ENCODE results near the gene IFNL4.

Gene IFNL4

DNA sequence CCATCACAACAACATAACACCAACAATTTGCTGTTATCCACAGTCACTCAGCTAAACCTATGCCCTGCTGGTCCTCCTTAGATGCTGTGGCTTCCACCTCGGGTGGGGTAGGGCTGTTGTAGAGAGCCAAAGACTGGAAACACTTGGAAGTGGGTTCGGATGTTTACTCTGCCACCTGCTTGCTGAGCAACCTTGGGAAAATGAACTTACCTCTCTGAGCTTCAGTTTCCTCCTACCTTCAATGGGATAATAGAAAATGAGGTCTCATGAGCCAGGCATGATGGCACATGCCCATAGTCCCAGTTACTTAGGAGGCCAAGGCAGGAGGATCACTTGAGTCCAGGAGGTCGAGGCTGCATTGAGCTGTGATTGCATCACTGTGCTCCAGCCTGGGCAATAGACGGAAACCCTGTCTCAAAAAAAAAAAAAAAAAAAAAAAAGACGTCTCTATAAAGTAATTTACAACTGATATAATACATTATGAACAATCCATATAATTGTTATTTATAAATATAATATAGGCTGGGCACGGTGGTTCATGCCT is 41.3 kb downstream of the IFNL4 start:
- H3K27me3 ChIP-seq (ENCODE audit: insufficient read depth, poor library complexity, severe bottlenecking), result peaks cover 28% of the 10 kb centered on the region
- DNase-seq (ENCODE audit: low read depth in 1 of 2, low spot score in 1 of 2), result no peak
- TF ChIP-seq REST (IDR thresholded peaks at IDR 0.05; ENCODE audit: insufficient replicate concordance, low read depth), result no peak
- no peak for TF ChIP-seq POLR2AphosphoS5 (IDR thresholded peaks at IDR 0.05; ENCODE audit: low read depth)
- TF ChIP-seq, protein P1, sequence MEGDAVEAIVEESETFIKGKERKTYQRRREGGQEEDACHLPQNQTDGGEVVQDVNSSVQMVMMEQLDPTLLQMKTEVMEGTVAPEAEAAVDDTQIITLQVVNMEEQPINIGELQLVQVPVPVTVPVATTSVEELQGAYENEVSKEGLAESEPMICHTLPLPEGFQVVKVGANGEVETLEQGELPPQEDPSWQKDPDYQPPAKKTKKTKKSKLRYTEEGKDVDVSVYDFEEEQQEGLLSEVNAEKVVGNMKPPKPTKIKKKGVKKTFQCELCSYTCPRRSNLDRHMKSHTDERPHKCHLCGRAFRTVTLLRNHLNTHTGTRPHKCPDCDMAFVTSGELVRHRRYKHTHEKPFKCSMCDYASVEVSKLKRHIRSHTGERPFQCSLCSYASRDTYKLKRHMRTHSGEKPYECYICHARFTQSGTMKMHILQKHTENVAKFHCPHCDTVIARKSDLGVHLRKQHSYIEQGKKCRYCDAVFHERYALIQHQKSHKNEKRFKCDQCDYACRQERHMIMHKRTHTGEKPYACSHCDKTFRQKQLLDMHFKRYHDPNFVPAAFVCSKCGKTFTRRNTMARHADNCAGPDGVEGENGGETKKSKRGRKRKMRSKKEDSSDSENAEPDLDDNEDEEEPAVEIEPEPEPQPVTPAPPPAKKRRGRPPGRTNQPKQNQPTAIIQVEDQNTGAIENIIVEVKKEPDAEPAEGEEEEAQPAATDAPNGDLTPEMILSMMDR (IDR thresholded peaks at IDR 0.05; ENCODE audit: insufficient read depth, low read length), result no peak
- no peak for TF ChIP-seq GABPA (IDR thresholded peaks at IDR 0.05; ENCODE audit: low read depth)
- no peak for TF ChIP-seq SPI1 (IDR thresholded peaks at IDR 0.05; ENCODE audit: borderline replicate concordance, low read depth)
- no peak overlapping the region for H3K27ac ChIP-seq (replicated peaks)
- no peak overlapping the region for H3K4me3 ChIP-seq (replicated peaks; ENCODE audit: insufficient read depth, low read length)

DNA sequence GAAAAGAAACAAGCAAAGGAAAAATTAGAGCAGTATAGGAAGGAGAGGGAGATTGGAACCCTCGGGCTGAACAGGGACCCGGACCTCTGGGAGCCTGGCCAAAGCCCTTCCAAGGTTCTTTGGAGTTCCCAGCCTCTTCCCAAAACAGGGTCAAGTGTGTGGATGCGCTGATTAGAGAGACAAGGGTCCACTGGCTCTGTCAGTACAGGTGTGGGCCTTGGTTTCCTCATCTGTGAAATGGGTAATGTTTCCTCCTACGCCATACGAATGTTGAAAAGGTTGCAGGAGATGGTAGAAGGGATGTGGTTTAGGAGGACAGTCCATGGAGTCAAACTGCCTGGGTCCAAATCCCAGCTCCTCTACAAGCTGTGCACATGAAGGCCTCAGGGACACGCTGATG is 42.5 kb downstream of the IFNL4 start:
- H3K27me3 ChIP-seq (ENCODE audit: insufficient read depth, poor library complexity, severe bottlenecking), result peaks cover 31% of the 10 kb centered on the region
- no peak overlapping the region for H3K27ac ChIP-seq (replicated peaks)
- no peak for TF ChIP-seq SPI1 (IDR thresholded peaks at IDR 0.05; ENCODE audit: borderline replicate concordance, low read depth)
- no peak for TF ChIP-seq POLR2AphosphoS5 (IDR thresholded peaks at IDR 0.05; ENCODE audit: low read depth)
- TF ChIP-seq, protein P1 (IDR thresholded peaks at IDR 0.05; ENCODE audit: insufficient read depth, low read length), result no peak
- no peak for TF ChIP-seq REST (IDR thresholded peaks at IDR 0.05; ENCODE audit: insufficient replicate concordance, low read depth)
- no peak for TF ChIP-seq GABPA (IDR thresholded peaks at IDR 0.05; ENCODE audit: low read depth)
- DNase-seq (ENCODE audit: low read depth in 1 of 2, low spot score in 1 of 2), result no peak
- no peak overlapping the region for H3K4me3 ChIP-seq (replicated peaks; ENCODE audit: insufficient read depth, low read length)

GRCh38 chr19:39205449-39205764 is 43.2 kb downstream of the IFNL4 start:
- peaks cover 38% of the 10 kb centered on the region for H3K27me3 ChIP-seq (ENCODE audit: insufficient read depth, poor library complexity, severe bottlenecking)
- no peak overlapping the region for H3K27ac ChIP-seq (replicated peaks)
- TF ChIP-seq, protein P1 (IDR thresholded peaks at IDR 0.05; ENCODE audit: insufficient read depth, low read length), result no peak
- TF ChIP-seq POLR2AphosphoS5 (IDR thresholded peaks at IDR 0.05; ENCODE audit: low read depth) (no peak), GABPA (IDR thresholded peaks at IDR 0.05; ENCODE audit: low read depth) (no peak), SPI1 (IDR thresholded peaks at IDR 0.05; ENCODE audit: borderline replicate concordance, low read depth) (no peak), REST (IDR thresholded peaks at IDR 0.05; ENCODE audit: insufficient replicate concordance, low read depth) (no peak)
- H3K4me3 ChIP-seq (replicated peaks; ENCODE audit: insufficient read depth, low read length), result no peak overlapping the region
- no peak for DNase-seq (ENCODE audit: low read depth in 1 of 2, low spot score in 1 of 2)

All from HL-60 (cell line).